COLO668 (cell line): ENCODE results near the gene ICAM1.
A peak's percentile ranks its signal among the peaks of the same experiment; 100 is the strongest.
"Not testable (repeated sequence)": the region's sequence is repeated elsewhere in the genome, so short reads cannot be mapped to it uniquely, and the experiment has no call there.

Source experiments
- DNase-seq: peaks from one replicate; lab custom pipeline; 2025; ENCODE audit not compliant: unreplicated experiment; lab: John Stamatoyannopoulos, UW

ICAM1 gene

GRCh38 chr19:10270616-10271394, at the start of gene ICAM1:
TSS of gene ICAM1 (plus strand) at chr19:10271120. CDS start at chr19:10271160, 40 bp downstream.
- peak; percentile 60 for DNase-seq

GRCh38 chr19:10222201-10222890, 48.6 kb upstream of the ICAM1 start:
- no peak for DNase-seq

GRCh38 chr19:10223488-10224213, 47.3 kb upstream of the ICAM1 start:
- no peak for DNase-seq

GRCh38 chr19:10224337-10224736, 46.6 kb upstream of the ICAM1 start:
- DNase-seq: no peak

- no peak for DNase-seq
These were observed 44.9 kb upstream of the ICAM1 start for GRCh38 chr19:10226021-10226375.

- DNase-seq: no peak
These were observed 44.4 kb upstream of the ICAM1 start for GRCh38 chr19:10226376-10227025.

- no peak for DNase-seq
These were observed 43.6 kb upstream of the ICAM1 start for GRCh38 chr19:10227026-10227971.

GRCh38 chr19:10228393-10228792, 42.5 kb upstream of the ICAM1 start:
- DNase-seq: no peak

- peak; percentile 34 for DNase-seq
These were observed 42.0 kb upstream of the ICAM1 start for GRCh38 chr19:10228920-10229319.

- DNase-seq: peak; percentile 19
These were observed 40.6 kb upstream of the ICAM1 start for GRCh38 chr19:10230173-10230860.

GRCh38 chr19:10230861-10231611, 39.9 kb upstream of the ICAM1 start, which contains the start of gene S1PR2:
TSS of gene S1PR2 (minus strand) at chr19:10231331. CDS start at chr19:10224905, 6,426 bp downstream.
- peak; percentile 84 for DNase-seq

- DNase-seq: no peak
These were observed 39.2 kb upstream of the ICAM1 start for GRCh38 chr19:10231612-10232228.

GRCh38 chr19:10233946-10234345, 37.0 kb upstream of the ICAM1 start:
- no peak for DNase-seq

GRCh38 chr19:10235003-10235402, 35.9 kb upstream of the ICAM1 start:
- DNase-seq: no peak

GRCh38 chr19:10235409-10235808, 35.5 kb upstream of the ICAM1 start:
- DNase-seq: not testable (repeated sequence)

GRCh38 chr19:10237702-10238101, 33.2 kb upstream of the ICAM1 start:
- DNase-seq: peak; percentile 28

- peak; percentile 76 for DNase-seq
These were observed 32.6 kb upstream of the ICAM1 start for GRCh38 chr19:10238172-10238783.
